Lung (tissue), 12 donors: Measurements from ENCODE around the gene CLEC1A. TPM values are rescaled to one million over a fixed set of nuclear protein-coding genes. Genes with fewer than 3 reads are reported as not detected.

Experiments used
- ATAC-seq: fragments of 200-7000 bp; cut with Tn5 transposase; one replicate; pipeline ENCODE4 v1.9.1; 2020; ENCODE audit warnings: moderate number of reproducible peaks; ENCODE audit not compliant: insufficient read depth, low FRiP score
- DNase-seq, 3 donors: peaks; one replicate each; pipeline ENCODE4 v3.0.0-alpha.2; 2013 to 2017
- H3K27ac ChIP-seq, 2 donors: one replicate each; pipeline ENCODE4 v1.5.1; 2013; ENCODE audit warnings: mild to moderate bottlenecking in 2 of 2, moderate library complexity in 2 of 2, control low read depth in 1 of 2, inconsistent platforms in 1 of 2, low read depth in 1 of 2, low read length in 1 of 2
- H3K27me3 ChIP-seq, 3 donors: one replicate each; pipeline ENCODE4 v1.5.1; 2013; ENCODE audit warnings: low read length in 2 of 3; ENCODE audit not compliant: control insufficient read depth in 3 of 3, insufficient read depth in 3 of 3
- H3K36me3 ChIP-seq, 4 donors: one replicate each; pipeline ENCODE4 v1.5.1; 2013; ENCODE audit warnings: low read length in 4 of 4, mild to moderate bottlenecking in 1 of 4, moderate library complexity in 1 of 4; ENCODE audit not compliant: control insufficient read depth in 4 of 4, insufficient read depth in 4 of 4
- H3K4me1 ChIP-seq, 5 donors: one replicate each; pipeline ENCODE4 v1.5.1; 2013; ENCODE audit warnings: low read length in 5 of 5, mild to moderate bottlenecking in 2 of 5, moderate library complexity in 1 of 5; ENCODE audit not compliant: control insufficient read depth in 5 of 5, insufficient read depth in 5 of 5
- H3K4me3 ChIP-seq: one replicate; pipeline ENCODE4 v1.5.1; 2013; ENCODE audit warnings: mild to moderate bottlenecking, control low read depth, moderate library complexity
- H3K9ac ChIP-seq, 2 donors: one replicate each; pipeline ENCODE4 v1.5.1; 2013; ENCODE audit warnings: low read length in 2 of 2, control low read depth in 1 of 2; ENCODE audit not compliant: insufficient read depth in 1 of 2
- H3K9me3 ChIP-seq, 4 donors: one replicate each; pipeline ENCODE4 v1.5.1; 2013; ENCODE audit warnings: low read length in 3 of 4, mild to moderate bottlenecking in 1 of 4, moderate library complexity in 1 of 4; ENCODE audit not compliant: control insufficient read depth in 4 of 4, insufficient read depth in 3 of 4
- CTCF ChIP-seq: IDR thresholded peaks from 2 replicates; pipeline ENCODE4 v1.5.1; 2012; ENCODE audit warnings: mild to moderate bottlenecking; ENCODE audit errors: control extremely low read depth, extremely low read depth
- WGBS, 2 donors: extraction: QIAGEN DNeasy Blood & Tissue Kit; methylation state at CpG; one replicate each; pipeline ENCODE4 v1.1.7; 2013; 5-methylcytosine and 5-hydroxymethylcytosine counted together
- polyA plus RNA-seq, 2 donors: library from polyadenylated mRNA; stranded (reverse); fragments of 200-250 nt; gene quantifications; one replicate each; pipeline ENCODE4 v1.2.1, GENCODE V29; 2013
- total RNA-seq, 2 donors: library from RNA; depleted of rRNA in 1 of 2; stranded (reverse); fragments of >200 nt in 1 of 2; gene quantifications; one replicate each; pipeline ENCODE4 v1.2.1, GENCODE V29; 2014 to 2021
- donor health status: control.
- donor health status: control.
- donor health status: Bipolar disorder and iron deficiency.
- donor health status: healthy.
- donor health status: DM: yes; HTN: yes; CAD: no.

The CLEC1A gene
- total and polyA plus RNA-seq, 4 donors = 6.8 to 18.7 (median 8.9) TPM

- Histone ChIP-seq H3K27me3 (no peaks in the 10 kb centered on the region), H3K27ac (no peak overlapping the region), H3K4me1 (no peaks in the 10 kb centered on the region), H3K9ac (no peak overlapping the region), H3K36me3 (no peaks in the 10 kb centered on the region), H3K4me3 (no peak overlapping the region), H3K9me3 (no peaks in the 10 kb centered on the region)
- DNase-seq (no peak), ATAC-seq (no peak)
- no peak for TF ChIP-seq CTCF
- 78 to 90% methylated on average over 3 of the region's 3 CpGs for WGBS, 2 donors
These were observed 73.5 kb downstream of the CLEC1A start for GRCh38 chr12:10025236-10025635.

- Histone ChIP-seq H3K4me1 (no peaks in the 10 kb centered on the region), H3K27ac (no peak overlapping the region), H3K9me3 (no peaks in the 10 kb centered on the region), H3K9ac (no peak overlapping the region), H3K27me3 (no peaks in the 10 kb centered on the region), H3K36me3 (no peaks in the 10 kb centered on the region), H3K4me3 (no peak overlapping the region)
- TF ChIP-seq CTCF = no peak
- 87 to 95% methylated on average over 3 of the region's 3 CpGs for WGBS, 2 donors
- ATAC-seq = no peak
- DNase-seq = no peak
These were observed 77.4 kb downstream of the CLEC1A start for GRCh38 chr12:10021342-10021741.

Other genes starting within 250 kb of the CLEC1A start
- 10 to 100 TPM; 14.1 to 70.1 TPM for gene CLEC2B, start 229.6 kb downstream of the CLEC1A start, total RNA-seq
- 10 to 100 TPM; 17.0 to 19.0 TPM for gene CLEC2B, start 229.6 kb downstream of the CLEC1A start, polyA plus RNA-seq
- not detected for gene KLRF2, start 217.5 kb downstream of the CLEC1A start, total RNA-seq
- gene KLRF2, start 217.5 kb downstream of the CLEC1A start, polyA plus RNA-seq = not detected
- gene CLEC2A, start 166.6 kb downstream of the CLEC1A start, total RNA-seq = not detected
- not detected for gene CLEC2A, start 166.6 kb downstream of the CLEC1A start, polyA plus RNA-seq
- gene CLEC12A, start 127.6 kb downstream of the CLEC1A start, total RNA-seq = 10 to 100 TPM; 13.8 to 15.0 TPM
- 10 to 100 TPM; 19.2 to 21.9 TPM for gene CLEC12A, start 127.6 kb downstream of the CLEC1A start, polyA plus RNA-seq
- 1 to 10 TPM in 1 of 2 donors, not detected in 1; 2.2 TPM for gene CLEC1B, start 99.9 kb downstream of the CLEC1A start, total RNA-seq
- 1 to 10 TPM in 1 of 2 donors, under 1 TPM in 1; 0.57 to 1.5 TPM for gene CLEC1B, start 99.9 kb downstream of the CLEC1A start, polyA plus RNA-seq
- gene CLEC12B, start 88.4 kb downstream of the CLEC1A start, total RNA-seq = 1 to 10 TPM; 2.6 to 3.2 TPM
- gene CLEC12B, start 88.4 kb downstream of the CLEC1A start, polyA plus RNA-seq = 1 to 10 TPM in 1 of 2 donors, under 1 TPM in 1; 0.41 to 2.5 TPM
- under 1 TPM; 0.12 to 0.60 TPM for gene CLEC9A, start 68.3 kb downstream of the CLEC1A start, total RNA-seq
- under 1 TPM; 0.14 to 0.52 TPM for gene CLEC9A, start 68.3 kb downstream of the CLEC1A start, polyA plus RNA-seq
- gene CLEC7A, start 31.2 kb upstream of the CLEC1A start, total RNA-seq = 10 to 100 TPM; 16.8 to 50.8 TPM
- gene CLEC7A, start 31.2 kb upstream of the CLEC1A start, polyA plus RNA-seq = 10 to 100 TPM; 18.4 to 45.4 TPM
- 10 to 100 TPM; 11.3 to 52.1 TPM for gene OLR1, start 73.1 kb upstream of the CLEC1A start, total RNA-seq
- gene OLR1, start 73.1 kb upstream of the CLEC1A start, polyA plus RNA-seq = 10 to 100 TPM; 18.6 to 24.6 TPM
- 1 to 10 TPM; 1.3 to 2.3 TPM for gene TMEM52B, start 80.0 kb upstream of the CLEC1A start, total RNA-seq
- gene TMEM52B, start 80.0 kb upstream of the CLEC1A start, polyA plus RNA-seq = 1 to 10 TPM in 1 of 2 donors, under 1 TPM in 1; 0.83 to 2.2 TPM
- gene GABARAPL1, start 113.9 kb upstream of the CLEC1A start, total RNA-seq = 10 to 100 TPM; 62.9 to 88.5 TPM
- 10 to 100 TPM; 44.0 to 87.1 TPM for gene GABARAPL1, start 113.9 kb upstream of the CLEC1A start, polyA plus RNA-seq
- 1 to 10 TPM; 4.9 to 5.2 TPM for gene KLRD1, start 208.9 kb upstream of the CLEC1A start, total RNA-seq
- 1 to 10 TPM; 1.1 to 2.6 TPM for gene KLRD1, start 208.9 kb upstream of the CLEC1A start, polyA plus RNA-seq